Loucy (cell line): ENCODE measurements around the gene MSMO1.

Experiments
- H2AFZ ChIP-seq: fragments of 200-600 bp; sonication (generic); 2 replicates; pipeline ENCODE4 v1.6.0; 2016; ENCODE audit warnings: antibody characterized with exemption, mild to moderate bottlenecking, low read length, moderate library complexity
- H3F3A ChIP-seq: fragments of 200-600 bp; 2 replicates; pipeline ENCODE4 v1.6.0; 2016; ENCODE audit warnings: antibody characterized with exemption, low read depth, mild to moderate bottlenecking
- H3K27me3 ChIP-seq: fragments of 200-600 bp; sonication (generic); 2 replicates; pipeline ENCODE4 v1.6.1; 2014; ENCODE audit warnings: low read length, mild to moderate bottlenecking; ENCODE audit not compliant: insufficient read depth, poor library complexity, severe bottlenecking
- H3K36me3 ChIP-seq: fragments of 200-600 bp; sonication (generic); 2 replicates; pipeline ENCODE4 v1.6.1; 2016; ENCODE audit warnings: low read length; ENCODE audit not compliant: insufficient read depth
- H3K4me1 ChIP-seq: fragments of 200-600 bp; sonication (generic); 2 replicates; pipeline ENCODE4 v1.5.1; 2014; ENCODE audit warnings: low read length, mild to moderate bottlenecking; ENCODE audit not compliant: insufficient read depth, poor library complexity, severe bottlenecking
- H3K4me2 ChIP-seq: fragments of 200-600 bp; sonication (generic); 2 replicates; pipeline ENCODE4 v1.6.0; 2014; ENCODE audit warnings: antibody characterized with exemption, low read length, low read depth, mild to moderate bottlenecking; ENCODE audit not compliant: poor library complexity, severe bottlenecking
- H3K4me3 ChIP-seq: fragments of 200-600 bp; sonication (generic); 2 replicates; pipeline ENCODE4 v1.5.1; 2014; ENCODE audit warnings: low read length, mild to moderate bottlenecking, mixed read lengths; ENCODE audit not compliant: poor library complexity, severe bottlenecking
- H3K79me2 ChIP-seq: fragments of 200-600 bp; sonication (generic); 2 replicates; pipeline ENCODE4 v1.6.1; 2014; ENCODE audit warnings: low read length; ENCODE audit not compliant: insufficient read depth
- H3K9ac ChIP-seq: fragments of 200-600 bp; sonication (generic); 2 replicates; pipeline ENCODE4 v1.6.0; 2014; ENCODE audit warnings: mild to moderate bottlenecking, low read depth, low read length, moderate library complexity; ENCODE audit not compliant: poor library complexity, severe bottlenecking
- H3K9me2 ChIP-seq: fragments of 200-600 bp; sonication (generic); replicated peaks from 2 replicates; pipeline ENCODE4 v1.6.1; 2016; ENCODE audit warnings: low read depth, low read length, mixed read lengths
- H3K9me3 ChIP-seq: fragments of 200-600 bp; sonication (generic); 2 replicates; pipeline ENCODE4 v1.6.1; 2014; ENCODE audit warnings: mild to moderate bottlenecking, antibody characterized with exemption, low read length, low read depth; ENCODE audit not compliant: insufficient read depth
- H4K20me1 ChIP-seq: fragments of 200-600 bp; sonication (generic); 2 replicates; pipeline ENCODE4 v1.6.0; 2014; ENCODE audit warnings: antibody characterized with exemption, low read length, mild to moderate bottlenecking; ENCODE audit not compliant: insufficient read depth, poor library complexity, severe bottlenecking
- EZH2phosphoT487 ChIP-seq: fragments of 200-600 bp; IDR thresholded peaks from 2 replicates; pipeline ENCODE4 v1.6.1; 2018; ENCODE audit warnings: antibody characterized with exemption, mild to moderate bottlenecking, moderate library complexity, borderline replicate concordance
- TF ChIP-seq, protein P1 (sequence below): fragments of 200-600 bp; sonication (generic); conservative IDR thresholded peaks from 2 replicates; pipeline ENCODE4 v1.5.1; 2014; ENCODE audit warnings: mild to moderate bottlenecking, antibody characterized with exemption, low read length

MSMO1 gene

DNA sequence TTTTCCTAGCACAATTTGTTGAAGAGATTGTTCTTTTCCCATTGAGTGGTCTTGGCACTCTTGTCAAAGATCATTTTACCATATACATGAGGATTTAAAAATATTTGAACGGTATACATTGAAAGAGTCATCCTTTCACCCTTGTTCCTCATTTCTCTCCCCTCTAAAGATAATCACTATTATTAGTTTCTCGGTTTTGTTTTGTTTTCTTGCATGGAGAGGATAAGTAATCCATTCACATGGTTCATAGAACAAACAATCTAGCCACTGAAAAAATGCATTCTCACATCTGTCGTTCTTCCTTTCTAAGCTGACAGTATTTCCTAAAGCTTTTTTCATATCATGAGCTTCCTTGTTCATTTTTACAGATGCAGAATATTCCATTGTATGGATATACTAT lies 39.2 kb upstream of the MSMO1 start:
- H3K9me2 ChIP-seq, result no peaks in the 10 kb centered on the region
- peaks cover 4% of the 10 kb centered on the region; the same call in 1 of the 2 replicates for H3K36me3 ChIP-seq
- peaks cover 11% of the 10 kb centered on the region for H4K20me1 ChIP-seq
- no peaks in the 10 kb centered on the region for H3K79me2 ChIP-seq
- no peak overlapping the region for H3K4me2 ChIP-seq
- H2AFZ ChIP-seq, result no peak overlapping the region
- H3K4me3 ChIP-seq, result no peak overlapping the region
- TF ChIP-seq, protein P1, sequence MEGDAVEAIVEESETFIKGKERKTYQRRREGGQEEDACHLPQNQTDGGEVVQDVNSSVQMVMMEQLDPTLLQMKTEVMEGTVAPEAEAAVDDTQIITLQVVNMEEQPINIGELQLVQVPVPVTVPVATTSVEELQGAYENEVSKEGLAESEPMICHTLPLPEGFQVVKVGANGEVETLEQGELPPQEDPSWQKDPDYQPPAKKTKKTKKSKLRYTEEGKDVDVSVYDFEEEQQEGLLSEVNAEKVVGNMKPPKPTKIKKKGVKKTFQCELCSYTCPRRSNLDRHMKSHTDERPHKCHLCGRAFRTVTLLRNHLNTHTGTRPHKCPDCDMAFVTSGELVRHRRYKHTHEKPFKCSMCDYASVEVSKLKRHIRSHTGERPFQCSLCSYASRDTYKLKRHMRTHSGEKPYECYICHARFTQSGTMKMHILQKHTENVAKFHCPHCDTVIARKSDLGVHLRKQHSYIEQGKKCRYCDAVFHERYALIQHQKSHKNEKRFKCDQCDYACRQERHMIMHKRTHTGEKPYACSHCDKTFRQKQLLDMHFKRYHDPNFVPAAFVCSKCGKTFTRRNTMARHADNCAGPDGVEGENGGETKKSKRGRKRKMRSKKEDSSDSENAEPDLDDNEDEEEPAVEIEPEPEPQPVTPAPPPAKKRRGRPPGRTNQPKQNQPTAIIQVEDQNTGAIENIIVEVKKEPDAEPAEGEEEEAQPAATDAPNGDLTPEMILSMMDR, result no peak
- no peak for TF ChIP-seq EZH2phosphoT487
- H3K9ac ChIP-seq, result no peak overlapping the region
- H3F3A ChIP-seq, result no peaks in the 10 kb centered on the region
- H3K27me3 ChIP-seq, result no peaks in the 10 kb centered on the region
- H3K9me3 ChIP-seq, result no peaks in the 10 kb centered on the region
- peaks cover 9% of the 10 kb centered on the region for H3K4me1 ChIP-seq

- H3K27me3 ChIP-seq, result no peaks in the 10 kb centered on the region
- no peak overlapping the region for H3K4me3 ChIP-seq
- no peak for TF ChIP-seq EZH2phosphoT487
- TF ChIP-seq, protein P1, result 0 out of 2 replicates have a peak, but pooled peaks have one; percentile 10
- peaks cover 11% of the 10 kb centered on the region for H4K20me1 ChIP-seq
- no peaks in the 10 kb centered on the region for H3K79me2 ChIP-seq
- no peaks in the 10 kb centered on the region for H3F3A ChIP-seq
- peaks cover 4% of the 10 kb centered on the region; the same call in 1 of the 2 replicates for H3K36me3 ChIP-seq
- H3K4me1 ChIP-seq, result peaks cover 9% of the 10 kb centered on the region
- H3K9ac ChIP-seq, result no peak overlapping the region
- no peaks in the 10 kb centered on the region for H3K9me3 ChIP-seq
- H3K9me2 ChIP-seq, result no peaks in the 10 kb centered on the region
- no peak overlapping the region for H3K4me2 ChIP-seq
- no peak overlapping the region for H2AFZ ChIP-seq
Measured at GRCh38 chr4:165288639-165289422, 38.6 kb upstream of the MSMO1 start.

GRCh38 chr4:165289423-165289785 lies 38.1 kb upstream of the MSMO1 start:
- H4K20me1 ChIP-seq, result peaks cover 11% of the 10 kb centered on the region
- no peak overlapping the region for H3K9ac ChIP-seq
- no peaks in the 10 kb centered on the region for H3K27me3 ChIP-seq
- H3F3A ChIP-seq, result no peaks in the 10 kb centered on the region
- H3K36me3 ChIP-seq, result peaks cover 2% of the 10 kb centered on the region; the same call in 1 of the 2 replicates
- peaks cover 9% of the 10 kb centered on the region for H3K4me1 ChIP-seq
- no peak overlapping the region for H3K4me2 ChIP-seq
- no peaks in the 10 kb centered on the region for H3K9me2 ChIP-seq
- no peak overlapping the region for H2AFZ ChIP-seq
- no peaks in the 10 kb centered on the region for H3K79me2 ChIP-seq
- TF ChIP-seq, protein P1, result no peak
- no peak for TF ChIP-seq EZH2phosphoT487
- H3K9me3 ChIP-seq, result no peaks in the 10 kb centered on the region
- no peak overlapping the region for H3K4me3 ChIP-seq
